H9 (cell line): ENCODE measurements around the gene SLC36A2. TPM values are rescaled to one million over a fixed set of nuclear protein-coding genes. Genes with fewer than 3 reads are reported as not detected.

Experiments
- DNase-seq: peaks from one replicate; pipeline ENCODE4 v3.0.0-alpha.2; 2017
- H2AFZ ChIP-seq: one replicate; pipeline ENCODE4 v1.6.1; 2013; ENCODE audit warnings: mild to moderate bottlenecking, low read length, control low read depth, moderate library complexity
- H2AK5ac ChIP-seq: 2 replicates; pipeline ENCODE4 v1.6.1; 2013; ENCODE audit warnings: low read length, control low read depth, mixed read lengths; ENCODE audit not compliant: insufficient read length
- H2BK120ac ChIP-seq: one replicate; pipeline ENCODE4 v1.6.1; 2013; ENCODE audit warnings: low read depth, mild to moderate bottlenecking, low read length, control low read depth, inconsistent platforms; ENCODE audit not compliant: poor library complexity, severe bottlenecking
- H2BK12ac ChIP-seq: 2 replicates; pipeline ENCODE4 v1.6.1; 2013; ENCODE audit warnings: low read length, control low read depth, mixed read lengths, low read depth; ENCODE audit not compliant: insufficient read length
- H2BK15ac ChIP-seq: 2 replicates; pipeline ENCODE4 v1.6.1; 2013; ENCODE audit warnings: low read depth, low read length, control low read depth
- H2BK20ac ChIP-seq: one replicate; pipeline ENCODE4 v1.6.1; 2013; ENCODE audit warnings: low read depth, mild to moderate bottlenecking, low read length, control low read depth, inconsistent platforms; ENCODE audit not compliant: poor library complexity, severe bottlenecking
- H2BK5ac ChIP-seq: 2 replicates; pipeline ENCODE4 v1.6.1; 2013; ENCODE audit warnings: low read length, control low read depth, mixed read lengths; ENCODE audit not compliant: insufficient read length
- H3K14ac ChIP-seq: 2 replicates; pipeline ENCODE4 v1.6.1; 2013; ENCODE audit warnings: low read length, control low read depth; ENCODE audit not compliant: insufficient read depth
- H3K18ac ChIP-seq: 2 replicates; pipeline ENCODE4 v1.6.1; 2013; ENCODE audit warnings: low read depth, mild to moderate bottlenecking, mixed read lengths, low read length, control low read depth; ENCODE audit not compliant: insufficient read length
- H3K23ac ChIP-seq: 2 replicates; pipeline ENCODE4 v1.6.1; 2013; ENCODE audit warnings: low read length, control low read depth, mixed read lengths, low read depth; ENCODE audit not compliant: insufficient read length
- H3K23me2 ChIP-seq: 2 replicates; pipeline ENCODE4 v1.6.1; 2013; ENCODE audit warnings: low read depth, mild to moderate bottlenecking, mixed read lengths, low read length, control low read depth; ENCODE audit not compliant: insufficient read length, poor library complexity, severe bottlenecking
- H3K27ac ChIP-seq: 2 replicates; pipeline ENCODE4 v1.5.1; 2013; ENCODE audit warnings: low read length, control low read depth, mixed read lengths, low read depth; ENCODE audit not compliant: insufficient read length
- H3K27me3 ChIP-seq: 2 replicates; pipeline ENCODE4 v1.6.1; 2013; ENCODE audit warnings: low read length, control low read depth, inconsistent platforms; ENCODE audit not compliant: insufficient read depth
- H3K4ac ChIP-seq: 2 replicates; pipeline ENCODE4 v1.6.1; 2013; ENCODE audit warnings: low read depth, mild to moderate bottlenecking, control low read depth, inconsistent platforms, low read length, moderate library complexity
- H3K4me1 ChIP-seq: 2 replicates; pipeline ENCODE4 v1.6.1; 2013; ENCODE audit warnings: low read length, control low read depth, inconsistent platforms; ENCODE audit not compliant: insufficient read depth
- H3K4me2 ChIP-seq: 2 replicates; pipeline ENCODE4 v1.6.1; 2013; ENCODE audit warnings: low read length, control low read depth, mixed read lengths; ENCODE audit not compliant: insufficient read length, insufficient read depth
- H3K56ac ChIP-seq: 2 replicates; pipeline ENCODE4 v1.6.1; 2013; ENCODE audit warnings: low read depth, mild to moderate bottlenecking, mixed read lengths, low read length, control low read depth; ENCODE audit not compliant: insufficient read length
- H3K79me1 ChIP-seq: 2 replicates; pipeline ENCODE4 v1.6.1; 2013; ENCODE audit warnings: low read depth, mild to moderate bottlenecking, moderate library complexity, low read length, control low read depth, inconsistent platforms; ENCODE audit not compliant: insufficient read depth, poor library complexity, severe bottlenecking
- H3K79me2 ChIP-seq: 2 replicates; pipeline ENCODE4 v1.6.1; 2013; ENCODE audit warnings: low read length, control low read depth, inconsistent platforms; ENCODE audit not compliant: insufficient read depth
- H3K9ac ChIP-seq: 2 replicates; pipeline ENCODE4 v1.6.1; 2013; ENCODE audit warnings: low read length, control low read depth, mixed read lengths; ENCODE audit not compliant: insufficient read length; ENCODE audit errors: extremely low read depth
- H3K9me3 ChIP-seq: one replicate; pipeline ENCODE4 v1.6.1; 2013; ENCODE audit warnings: low read depth, low read length, inconsistent platforms; ENCODE audit not compliant: control insufficient read depth
- H3T11ph ChIP-seq: one replicate; pipeline ENCODE4 v1.6.1; 2013; ENCODE audit warnings: mild to moderate bottlenecking, low read length, control low read depth, inconsistent platforms
- H4K20me1 ChIP-seq: one replicate; pipeline ENCODE4 v1.6.1; 2013; ENCODE audit not compliant: control insufficient read depth, insufficient read length, insufficient read depth
- H4K5ac ChIP-seq: 2 replicates; pipeline ENCODE4 v1.6.1; 2013; ENCODE audit warnings: low read depth, mild to moderate bottlenecking, mixed read lengths, low read length, control low read depth; ENCODE audit not compliant: insufficient read length
- H4K8ac ChIP-seq: replicated peaks from 2 replicates; pipeline ENCODE4 v1.6.1; 2013; ENCODE audit warnings: low read length, control low read depth, mixed read lengths, low read depth; ENCODE audit not compliant: insufficient read length
- H4K91ac ChIP-seq: 2 replicates; pipeline ENCODE4 v1.6.1; 2013; ENCODE audit warnings: low read depth, mild to moderate bottlenecking, moderate library complexity, mixed read lengths, low read length, control low read depth; ENCODE audit not compliant: insufficient read length
- H3K27ac Mint-ChIP-seq, 3 experiments: 2 replicates in 2 of 3; 3 replicates in 1 of 3; pipeline ENCODE4 v1.8.0; 2020 to 2021; ENCODE audit warnings: mixed read lengths in 3 of 3, mild to moderate bottlenecking in 1 of 3, moderate library complexity in 1 of 3
- H3K27me3 Mint-ChIP-seq: 2 replicates; pipeline ENCODE4 v1.8.0; 2021; ENCODE audit warnings: low read depth, mild to moderate bottlenecking, moderate library complexity, mixed read lengths
- H3K36me3 Mint-ChIP-seq, 3 experiments: 2 replicates in 2 of 3; 3 replicates in 1 of 3; pipeline ENCODE4 v1.8.0; 2020 to 2021; ENCODE audit warnings: low read depth in 3 of 3, mixed read lengths in 3 of 3; ENCODE audit not compliant: insufficient read depth in 1 of 3
- H3K4me1 Mint-ChIP-seq, 2 experiments: 2 replicates each; pipeline ENCODE4 v1.8.0; 2020; ENCODE audit warnings: mixed read lengths in 2 of 2
- H3K4me3 Mint-ChIP-seq, 2 experiments: 2 replicates in 1 of 2; 3 replicates in 1 of 2; pipeline ENCODE4 v1.8.0; 2020 to 2021; ENCODE audit warnings: mild to moderate bottlenecking in 2 of 2, mixed read lengths in 2 of 2, moderate library complexity in 1 of 2
- H3K9me3 Mint-ChIP-seq, 2 experiments: 2 replicates in 1 of 2; 3 replicates in 1 of 2; pipeline ENCODE4 v1.8.0; 2020; ENCODE audit warnings: mild to moderate bottlenecking in 2 of 2, mixed read lengths in 2 of 2, moderate library complexity in 1 of 2
- WGBS: extraction: QIAGEN DNeasy Blood & Tissue Kit; methylation state at CpG from one replicate; pipeline ENCODE4 v1.1.7; 2013; ENCODE audit warnings: missing lambda C conversion rate, low lambda C conversion rate, mixed read lengths; ENCODE audit not compliant: insufficient read length; ENCODE audit errors: extremely low coverage; 5-methylcytosine and 5-hydroxymethylcytosine counted together
- total RNA-seq: library from RNA; stranded (reverse); gene quantifications from 2 replicates; pipeline ENCODE4 v1.2.1, GENCODE V29; 2021
- TF ChIP-seq, protein P1 (sequence below): fragments of 200-600 bp; sonication (generic); conservative IDR thresholded peaks from 3 replicates; pipeline ENCODE4 v1.8.0; 2021; ENCODE audit warnings: antibody characterized with exemption, mild to moderate bottlenecking

The SLC36A2 gene
- total RNA-seq, 1 experiment from 2014 or later = 0.15 TPM

DNA sequence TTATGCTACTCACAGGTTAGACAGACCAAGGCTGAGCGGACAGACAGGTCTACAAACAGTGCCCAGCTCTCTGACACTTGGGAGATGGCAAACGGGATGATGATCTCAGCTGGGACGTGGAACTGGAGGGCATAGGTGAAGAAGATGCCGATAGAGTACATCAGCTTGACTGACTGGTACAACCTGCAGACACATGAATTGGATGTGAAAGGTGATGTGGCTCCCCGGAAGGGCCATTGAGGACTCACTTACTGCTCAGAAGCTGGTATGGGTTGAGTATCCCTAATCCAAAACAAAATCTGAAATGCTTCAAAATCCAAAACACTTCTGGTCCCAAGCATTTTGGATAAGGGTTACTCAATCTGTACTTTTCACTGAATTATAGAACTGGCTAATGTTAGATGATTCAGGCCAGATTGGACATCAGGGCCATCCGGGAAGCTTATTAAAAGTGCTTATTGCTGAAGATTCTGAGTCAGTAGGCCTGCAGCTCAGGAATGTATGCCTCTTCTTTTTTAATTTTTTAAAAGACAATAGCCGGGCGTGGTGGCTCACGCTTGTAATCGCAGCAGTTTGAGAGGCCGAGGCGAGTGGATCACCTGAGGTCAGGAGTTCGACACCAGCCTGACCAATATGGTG, 66.2 kb downstream of the SLC36A2 start:
- WGBS = no CpG with 5 or more reads among the region's 13 CpGs
- H2BK12ac ChIP-seq = no peak overlapping the region
- H3K79me1 ChIP-seq = no peaks in the 10 kb centered on the region
- DNase-seq = no peak
- no peak overlapping the region for H2BK5ac ChIP-seq
- no peaks in the 10 kb centered on the region for H3K4me1 ChIP-seq
- H3K27ac ChIP-seq = no peak overlapping the region
- no peaks in the 10 kb centered on the region for H3K9me3 ChIP-seq
- H2BK20ac ChIP-seq = no peak overlapping the region
- no peak overlapping the region for H3K4me3 Mint-ChIP-seq
- H3K36me3 Mint-ChIP-seq = no peaks in the 10 kb centered on the region
- peak overlapping the region in 1 of 3 experiments; percentile 63; a peak in 1 of 7 replicates for H3K27ac Mint-ChIP-seq
- no peak overlapping the region for H3K4me2 ChIP-seq
- H3K14ac ChIP-seq = no peak overlapping the region
- no peak overlapping the region for H2AK5ac ChIP-seq
- H2BK15ac ChIP-seq = no peak overlapping the region
- H3K9me3 Mint-ChIP-seq = no peaks in the 10 kb centered on the region
- H4K8ac ChIP-seq = no peak overlapping the region
- no peak overlapping the region for H3K18ac ChIP-seq
- H4K20me1 ChIP-seq = no peaks in the 10 kb centered on the region
- H3K9ac ChIP-seq = no peak overlapping the region
- H4K91ac ChIP-seq = no peak overlapping the region
- no peak overlapping the region for H3K23ac ChIP-seq
- no peak overlapping the region for H3K4ac ChIP-seq
- H3K27me3 Mint-ChIP-seq = peaks cover 8% of the 10 kb centered on the region
- no peak overlapping the region for H2AFZ ChIP-seq
- no peaks in the 10 kb centered on the region for H3K23me2 ChIP-seq
- no peaks in the 10 kb centered on the region for H3K79me2 ChIP-seq
- no peak overlapping the region for H4K5ac ChIP-seq
- no peak overlapping the region for H3K56ac ChIP-seq
- H2BK120ac ChIP-seq = no peak overlapping the region
- TF ChIP-seq, protein P1, sequence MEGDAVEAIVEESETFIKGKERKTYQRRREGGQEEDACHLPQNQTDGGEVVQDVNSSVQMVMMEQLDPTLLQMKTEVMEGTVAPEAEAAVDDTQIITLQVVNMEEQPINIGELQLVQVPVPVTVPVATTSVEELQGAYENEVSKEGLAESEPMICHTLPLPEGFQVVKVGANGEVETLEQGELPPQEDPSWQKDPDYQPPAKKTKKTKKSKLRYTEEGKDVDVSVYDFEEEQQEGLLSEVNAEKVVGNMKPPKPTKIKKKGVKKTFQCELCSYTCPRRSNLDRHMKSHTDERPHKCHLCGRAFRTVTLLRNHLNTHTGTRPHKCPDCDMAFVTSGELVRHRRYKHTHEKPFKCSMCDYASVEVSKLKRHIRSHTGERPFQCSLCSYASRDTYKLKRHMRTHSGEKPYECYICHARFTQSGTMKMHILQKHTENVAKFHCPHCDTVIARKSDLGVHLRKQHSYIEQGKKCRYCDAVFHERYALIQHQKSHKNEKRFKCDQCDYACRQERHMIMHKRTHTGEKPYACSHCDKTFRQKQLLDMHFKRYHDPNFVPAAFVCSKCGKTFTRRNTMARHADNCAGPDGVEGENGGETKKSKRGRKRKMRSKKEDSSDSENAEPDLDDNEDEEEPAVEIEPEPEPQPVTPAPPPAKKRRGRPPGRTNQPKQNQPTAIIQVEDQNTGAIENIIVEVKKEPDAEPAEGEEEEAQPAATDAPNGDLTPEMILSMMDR = no peak
- H3K27me3 ChIP-seq = no peaks in the 10 kb centered on the region
- no peak overlapping the region for H3T11ph ChIP-seq
- peaks cover 2 to 7% of the 10 kb centered on the region in 2 experiments; a peak in 1 of 4 replicates for H3K4me1 Mint-ChIP-seq
